Smooth muscle cell of the brain vasculature (primary cell): ENCODE data around the gene CDC25A.

Experiments used
- DNase-seq: peaks from one replicate; pipeline ENCODE4 v3.0.0-alpha.2; 2012; ENCODE audit warnings: low read depth, low spot score

The CDC25A gene

DNA sequence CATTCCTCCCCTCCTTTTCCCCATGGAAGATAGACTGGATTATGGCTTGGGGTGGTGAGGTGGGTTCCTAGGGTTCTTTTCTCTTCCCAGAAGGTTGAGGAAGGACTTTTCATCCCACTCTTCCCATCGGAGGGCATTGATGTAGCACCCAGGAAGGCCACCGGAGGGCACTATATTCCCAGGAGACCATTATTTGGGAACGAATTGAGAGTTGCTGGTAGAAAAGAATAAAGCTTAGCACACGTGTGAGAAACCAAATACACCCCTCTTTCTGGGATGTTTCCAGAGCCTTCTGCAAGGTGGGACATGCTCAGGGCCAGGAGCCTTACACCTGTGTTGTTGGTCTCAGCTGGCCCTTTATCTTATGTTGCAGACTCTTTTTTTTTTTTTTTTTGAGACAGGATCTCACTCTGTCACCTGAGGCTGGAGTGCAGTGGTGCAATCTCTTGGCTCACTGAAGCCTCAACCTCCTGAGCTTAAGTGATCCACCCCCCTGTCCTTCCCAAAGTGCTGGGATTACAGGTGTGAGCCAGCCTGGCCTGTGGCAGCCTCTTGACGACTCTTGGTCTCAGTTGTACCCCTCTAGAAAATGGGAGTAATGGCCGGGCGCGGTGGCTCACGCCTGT lies 6.3 kb upstream of the CDC25A start:
- peak; percentile 36 for DNase-seq

- no peak for DNase-seq
Observed at GRCh38 chr3:48190911-48191310, 2.7 kb upstream of the CDC25A start.

- DNase-seq, result no peak
Observed at GRCh38 chr3:48189321-48189720, 1.1 kb upstream of the CDC25A start.

GRCh38 chr3:48187579-48188265 lies 495 bp downstream of the CDC25A start:
- DNase-seq, result no peak

DNA sequence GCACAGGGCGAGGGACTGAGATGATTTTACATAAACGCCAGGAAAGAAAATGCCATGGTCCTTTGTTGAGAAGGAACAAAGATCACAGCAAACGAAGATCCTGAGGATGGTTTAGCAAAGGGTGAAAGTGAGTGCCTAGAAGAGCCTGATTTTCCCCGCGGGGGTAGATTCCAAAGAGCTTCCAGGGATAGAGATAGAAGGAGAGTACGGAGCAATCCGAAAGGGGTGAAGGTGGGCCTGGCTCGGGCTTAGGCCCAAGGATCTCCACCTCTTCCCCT lies 977 bp downstream of the CDC25A start:
- no peak for DNase-seq

GRCh38 chr3:48186631-48187300 lies 1.5 kb downstream of the CDC25A start:
- no peak for DNase-seq

- DNase-seq, result no peak
Observed at GRCh38 chr3:48185129-48185528, 3.1 kb downstream of the CDC25A start.

DNA sequence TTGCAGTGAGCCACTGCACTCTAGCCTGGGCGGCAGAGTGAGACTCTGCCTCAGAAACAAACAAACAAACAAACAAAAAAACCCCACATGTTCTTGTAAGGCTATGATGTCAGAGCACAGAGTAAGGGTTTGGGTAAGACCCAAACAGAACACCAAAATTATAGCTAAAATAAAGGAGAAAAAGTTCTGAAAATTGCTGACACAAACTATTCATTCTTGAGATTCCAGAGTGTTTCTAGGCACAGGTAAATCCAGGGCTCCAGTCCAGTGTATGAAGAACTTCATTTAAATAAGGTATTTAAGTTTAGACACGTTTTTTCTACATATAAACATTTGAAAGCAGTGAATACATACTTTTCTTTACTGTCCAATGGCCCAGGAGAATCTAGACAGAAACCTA lies 3.9 kb downstream of the CDC25A start:
- DNase-seq, result no peak

DNA sequence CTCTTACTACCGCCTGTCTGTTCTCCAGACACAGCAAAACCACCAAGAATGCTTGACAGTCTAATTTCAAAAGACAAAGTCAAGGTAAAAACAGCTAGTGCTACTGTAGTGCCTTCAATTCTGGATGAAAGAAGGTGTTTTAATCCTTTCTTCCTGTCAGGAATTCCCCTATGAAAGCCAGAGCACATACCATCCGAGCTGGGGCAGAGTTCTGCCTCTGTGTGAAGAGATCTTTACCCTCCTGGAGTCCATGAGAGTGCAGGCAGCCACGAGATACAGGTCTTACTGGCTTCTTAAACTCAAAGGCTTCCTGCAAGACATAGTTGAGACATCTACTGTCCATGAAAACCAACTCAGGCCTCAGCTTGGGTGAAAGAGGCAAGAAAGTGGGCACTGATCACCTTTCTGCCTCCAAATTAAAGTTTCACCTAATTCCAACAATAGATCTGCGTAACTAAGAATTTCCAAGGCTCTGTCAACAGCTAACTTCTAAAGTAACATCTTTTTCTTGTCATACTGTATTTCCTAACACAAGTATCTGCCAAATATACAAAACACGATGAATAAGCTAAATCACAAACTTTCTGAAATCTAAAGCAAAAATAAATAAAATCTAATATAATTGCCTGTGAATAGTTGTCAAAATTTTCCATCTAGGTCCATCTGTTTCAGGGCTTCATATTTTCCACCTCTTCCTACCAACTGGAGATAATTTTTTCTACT lies 7.5 kb downstream of the CDC25A start:
- no peak for DNase-seq

DNA sequence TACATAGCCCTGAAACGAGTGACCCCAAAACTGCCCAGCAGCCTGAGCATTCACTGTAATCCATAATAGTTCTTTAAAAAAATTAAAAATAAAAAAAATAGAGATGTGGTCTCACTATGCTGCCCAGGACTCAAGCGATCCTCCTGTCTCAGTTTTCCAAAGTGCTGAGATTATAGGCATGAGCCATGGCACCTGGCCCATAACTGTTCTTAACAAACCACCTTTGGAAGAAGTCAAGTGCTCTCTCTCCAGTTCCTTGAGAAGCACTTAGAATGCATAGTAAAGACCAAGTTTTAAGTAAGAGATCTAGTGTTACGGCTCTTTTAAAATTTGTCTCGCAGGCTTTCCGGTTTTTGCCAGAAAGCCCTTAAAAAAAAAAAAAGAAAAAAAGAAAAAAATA lies 8.2 kb downstream of the CDC25A start:
- DNase-seq, result no peak

- DNase-seq, result no peak
Observed at GRCh38 chr3:48178072-48178471, 10.1 kb downstream of the CDC25A start.

DNA sequence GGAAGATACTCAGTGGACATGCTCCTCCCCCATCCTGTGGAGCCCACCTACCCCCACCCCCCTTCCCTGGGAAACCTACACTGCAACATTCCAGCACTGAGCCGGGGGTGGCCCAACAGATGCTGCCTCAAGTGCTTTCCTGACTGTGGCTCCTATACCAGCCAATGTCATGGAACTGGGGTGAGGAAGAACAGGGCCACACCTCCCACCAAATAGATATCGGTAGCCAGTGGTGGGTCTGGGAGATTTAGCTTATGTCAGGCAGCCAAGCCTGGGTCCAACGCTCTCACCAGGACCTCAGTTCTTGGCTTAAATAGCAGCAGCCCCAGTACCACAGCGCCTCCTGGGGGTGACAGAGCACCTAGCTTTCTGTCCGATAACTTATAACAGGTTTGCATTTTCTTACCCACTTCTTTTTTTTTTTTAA lies 30.3 kb downstream of the CDC25A start:
- peak; percentile 66 for DNase-seq

GRCh38 chr3:48157202-48157840 lies 30.9 kb downstream of the CDC25A start:
- no peak for DNase-seq

- DNase-seq, result no peak
Observed at GRCh38 chr3:48156163-48156562, 32.1 kb downstream of the CDC25A start.

DNA sequence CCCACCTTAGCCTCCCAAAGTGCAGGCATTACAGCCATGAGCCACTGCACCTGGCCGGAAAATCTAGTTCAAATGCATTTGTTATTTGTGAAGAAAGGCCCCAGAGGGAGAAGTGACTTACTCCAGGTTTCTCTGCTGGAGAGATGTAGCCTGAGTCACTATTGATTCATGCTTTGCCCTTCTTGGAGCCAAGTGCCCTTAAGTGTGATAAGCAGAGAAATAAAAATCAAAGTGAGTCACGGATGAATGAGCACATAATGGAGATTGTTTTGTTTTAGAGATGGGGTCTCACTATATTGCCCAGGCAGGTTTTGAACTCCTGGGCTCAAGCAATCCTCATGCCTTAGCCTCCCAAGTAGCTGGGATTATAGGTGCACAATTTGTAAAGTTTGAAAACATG lies 33.1 kb downstream of the CDC25A start:
- no peak for DNase-seq

DNA sequence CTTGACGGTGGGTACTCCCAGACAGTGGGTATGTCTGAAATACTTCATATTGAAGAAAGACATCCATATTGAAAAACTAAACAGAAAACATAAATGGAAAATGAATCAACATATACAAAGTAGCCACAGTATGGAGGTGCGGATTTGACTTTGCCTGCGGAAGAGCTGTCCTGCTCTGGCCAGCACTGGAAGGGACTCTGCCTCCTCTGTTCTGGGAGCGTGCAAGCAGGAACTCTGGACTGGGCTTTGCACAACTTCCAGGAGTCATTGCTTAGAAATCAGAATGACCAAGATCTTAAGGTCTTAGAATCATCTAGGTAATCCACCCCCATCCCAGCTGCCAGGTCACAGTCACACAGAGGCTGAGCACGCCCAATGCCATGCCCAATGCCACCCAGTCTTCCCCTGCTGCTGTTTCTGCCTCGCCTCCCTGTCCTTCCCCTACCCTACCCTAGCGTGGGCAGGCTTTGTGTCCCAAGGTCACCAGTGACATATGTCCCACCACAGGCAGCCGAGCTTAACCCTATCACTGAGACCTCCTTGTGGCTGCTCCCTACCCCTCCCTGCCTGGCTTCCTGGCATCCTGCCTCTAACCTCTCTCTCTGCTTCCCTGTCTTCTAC lies 36.3 kb downstream of the CDC25A start:
- DNase-seq, result no peak

DNA sequence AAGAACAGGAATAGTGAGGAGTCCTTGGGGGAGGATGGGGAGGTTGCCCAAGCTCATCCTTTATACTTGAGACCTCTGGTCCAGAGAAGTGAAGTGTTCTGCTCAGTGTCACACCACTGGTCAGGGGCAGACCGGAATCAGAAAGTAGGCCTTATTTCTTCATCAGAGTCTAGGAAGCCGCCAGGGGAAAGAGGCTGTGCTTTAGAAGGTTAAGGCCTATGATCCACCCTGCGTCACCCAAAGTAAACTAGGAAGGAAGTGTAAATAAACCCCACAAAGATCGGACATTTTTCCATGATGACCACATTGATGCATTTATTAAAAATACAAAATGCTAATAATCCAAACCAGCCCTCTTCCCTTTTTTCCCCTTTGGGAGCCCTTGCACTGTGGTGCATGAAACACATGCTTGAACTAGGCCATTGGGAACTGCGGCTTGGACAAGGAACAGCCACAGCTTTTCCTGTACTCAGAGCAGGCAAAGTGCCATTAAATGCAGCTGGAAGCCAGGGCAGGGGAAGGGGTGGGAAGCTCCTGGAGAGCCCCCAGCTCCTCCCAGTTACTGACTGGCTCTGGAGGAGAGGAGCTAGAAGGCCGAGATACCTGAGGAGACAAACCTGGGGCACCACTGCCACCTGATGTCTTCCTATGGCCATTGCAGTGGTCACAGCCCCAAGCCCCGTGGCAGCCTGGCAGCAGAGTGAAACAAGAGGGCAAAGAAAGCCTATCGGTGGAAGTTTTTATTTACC lies 37.0 kb downstream of the CDC25A start:
- DNase-seq, result peak; percentile 79

DNA sequence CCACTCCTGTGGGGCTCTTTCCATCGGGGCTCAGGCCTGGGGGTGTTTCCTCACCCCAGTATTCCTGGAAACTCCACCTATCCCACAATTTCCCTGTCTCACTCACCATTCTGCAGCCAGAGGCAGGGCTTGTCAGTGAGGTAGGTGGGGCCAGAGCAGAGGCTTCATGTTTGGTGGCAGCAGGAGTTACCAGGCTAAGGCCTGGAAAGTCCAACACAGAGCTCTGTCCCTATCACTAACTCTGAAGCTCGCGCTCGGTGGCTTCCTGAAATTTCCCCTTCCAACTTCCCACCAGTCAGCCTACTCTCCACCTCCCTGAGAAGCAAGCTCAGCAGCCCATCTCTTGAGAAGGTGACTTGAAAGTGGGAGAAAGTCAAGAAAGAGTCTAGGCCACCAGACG lies 44.2 kb downstream of the CDC25A start:
- no peak for DNase-seq

GRCh38 chr3:48143567-48143966 lies 44.6 kb downstream of the CDC25A start:
- no peak for DNase-seq

- DNase-seq, result no peak
Observed at GRCh38 chr3:48142316-48142870, 45.8 kb downstream of the CDC25A start.
